Osteoblast (primary cell): ENCODE data around the gene CDKN2B. TPM values are rescaled to one million over a fixed set of nuclear protein-coding genes. Genes with fewer than 3 reads are reported as not detected.

ENCODE experiments used
- DNase-seq: peaks from one replicate; pipeline ENCODE4 v3.0.0; 2011; ENCODE audit warnings: low spot score, mixed read lengths; ENCODE audit not compliant: insufficient read length; ENCODE audit errors: missing footprints
- H2AFZ ChIP-seq: 2 replicates; pipeline ENCODE4 v1.6.0; 2011; ENCODE audit warnings: mild to moderate bottlenecking, low read length
- H3K27ac ChIP-seq: 2 replicates; pipeline ENCODE4 v1.5.1; 2011; ENCODE audit warnings: mild to moderate bottlenecking, low read depth, low read length, moderate library complexity
- H3K27me3 ChIP-seq: 2 replicates; pipeline ENCODE4 v1.6.0; 2012; ENCODE audit warnings: mild to moderate bottlenecking, control low read depth, inconsistent platforms, low read length, moderate library complexity; ENCODE audit not compliant: insufficient read depth
- H3K36me3 ChIP-seq: 2 replicates; pipeline ENCODE4 v1.5.1; 2011; ENCODE audit warnings: mild to moderate bottlenecking, low read length, control low read depth, moderate library complexity; ENCODE audit not compliant: insufficient read depth
- H3K4me1 ChIP-seq: 2 replicates; pipeline ENCODE4 v1.5.1; 2011; ENCODE audit warnings: mild to moderate bottlenecking, low read length, control low read depth, moderate library complexity; ENCODE audit not compliant: insufficient read depth
- H3K4me2 ChIP-seq: 2 replicates; pipeline ENCODE4 v1.6.0; 2011; ENCODE audit warnings: mild to moderate bottlenecking, low read length; ENCODE audit not compliant: insufficient read depth
- H3K4me3 ChIP-seq: fragments of 200-600 bp; sonication (generic); 3 replicates; pipeline ENCODE4 v1.5.1; 2012; ENCODE audit warnings: mild to moderate bottlenecking, low read length, inconsistent platforms; ENCODE audit not compliant: insufficient read depth
- H3K79me2 ChIP-seq: 2 replicates; pipeline ENCODE4 v1.6.0; 2012; ENCODE audit warnings: mild to moderate bottlenecking, low read length, control low read depth, inconsistent platforms; ENCODE audit not compliant: insufficient read depth
- H3K9me3 ChIP-seq: 2 replicates; pipeline ENCODE4 v1.5.1; 2011; ENCODE audit warnings: low read depth, low read length, control low read depth
- H4K20me1 ChIP-seq: 2 replicates; pipeline ENCODE4 v1.6.0; 2012; ENCODE audit warnings: mild to moderate bottlenecking, low read length, control low read depth; ENCODE audit not compliant: insufficient read depth
- CTCF ChIP-seq: IDR thresholded peaks from 2 replicates; pipeline ENCODE4 v1.5.1; 2011; ENCODE audit warnings: mild to moderate bottlenecking, low read depth, low read length, moderate library complexity; ENCODE audit errors: extremely low read depth
- small RNA-seq: library from RNA; depleted of rRNA; stranded (forward); fragments of <200 nt; gene quantifications from one replicate; pipeline ENCODE3, GENCODE V24; 2012
- total RNA-seq: library from RNA; depleted of rRNA; stranded (reverse); fragments of >200 nt; gene quantifications from 2 replicates; pipeline ENCODE4 v1.2.3, GENCODE V29; 2012

CDKN2B gene
- total RNA-seq, 1 donor: 50.7 TPM

DNA sequence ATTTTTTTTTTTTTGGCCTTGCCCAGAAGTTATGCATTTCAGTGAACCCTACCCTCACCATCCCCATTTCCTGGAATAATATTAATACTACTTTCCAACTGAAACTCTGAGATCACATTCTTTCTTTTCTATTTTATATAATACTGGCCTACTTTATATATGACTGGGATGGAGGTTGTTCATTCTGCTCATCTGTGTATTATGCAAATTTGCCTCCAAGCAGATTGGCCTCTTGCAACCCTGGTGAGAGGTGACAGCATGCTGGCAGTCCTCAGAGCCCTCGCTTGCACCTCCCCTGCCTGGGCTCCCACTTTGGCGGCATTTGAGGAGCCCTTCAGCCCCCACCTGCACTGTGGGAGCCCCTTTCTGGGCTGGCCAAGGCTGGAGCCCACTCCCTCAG, 50.3 kb downstream of the CDKN2B start:
- no peak for TF ChIP-seq CTCF
- Histone ChIP-seq H3K4me1 (no peaks in the 10 kb centered on the region), H3K36me3 (no peaks in the 10 kb centered on the region), H3K79me2 (no peaks in the 10 kb centered on the region), H3K9me3 (no peaks in the 10 kb centered on the region), H2AFZ (no peak overlapping the region), H3K27ac (no peak overlapping the region), H3K4me3 (no peak overlapping the region), H3K4me2 (no peak overlapping the region), H4K20me1 (no peaks in the 10 kb centered on the region), H3K27me3 (peaks cover 11% of the 10 kb centered on the region)
- no peak for DNase-seq

Small RNA genes lying within 50 kb of the gene (small RNA-seq; reads per million reads assigned to genes)
- not detected for gene RF02045

Other genes with a start within 250 kb of the CDKN2B start
- gene MTAP, start 206.7 kb downstream of the CDKN2B start, total RNA-seq: 30.4 and 35.9 TPM in 2 replicates
- gene CDKN2A, start 14.9 kb downstream of the CDKN2B start, total RNA-seq: 32.1 and 37.6 TPM in 2 replicates
- gene CDKN2B-AS1, start 14.5 kb downstream of the CDKN2B start, total RNA-seq: 15.2 and 16.5 TPM in 2 replicates